ENCODE measurements around the gene WDR74.
"Not testable (repeated sequence)": the region's sequence is repeated elsewhere in the genome, so short reads cannot be mapped to it uniquely, and the experiment has no call there.

Gene WDR74

GRCh38 chr11:62844154-62844553 is 4.8 kb upstream of the WDR74 start:
- no peak for DNase-seq (ENCODE audit: extremely low read depth, insufficient read length)
- TF ChIP-seq CTCF (IDR thresholded peaks at IDR 0.05; ENCODE audit: insufficient read depth, low read length, poor library complexity, severe bottlenecking), result no peak

GRCh38 chr11:62843466-62843865 is 4.1 kb upstream of the WDR74 start:
- no peak for TF ChIP-seq CTCF (IDR thresholded peaks at IDR 0.05; ENCODE audit: insufficient read depth, low read length, poor library complexity, severe bottlenecking)
- Histone ChIP-seq H3K27me3 (replicated peaks; ENCODE audit: control insufficient read depth, insufficient read depth, low read length) (no peaks in the 10 kb centered on the region), H3K4me3 (replicated peaks; ENCODE audit: low read depth, low read length) (no peak overlapping the region), H3K36me3 (ENCODE audit: control insufficient read depth, insufficient read depth, low read length) (no peaks in the 10 kb centered on the region)
- DNase-seq (ENCODE audit: extremely low read depth, insufficient read length), result no peak

More at GRCh38 chr11:62844154-62844553, 4.8 kb upstream of the WDR74 start:
- Histone ChIP-seq H3K4me3 (replicated peaks; ENCODE audit: low read depth, low read length) (no peak overlapping the region), H3K27me3 (replicated peaks; ENCODE audit: control insufficient read depth, insufficient read depth, low read length) (no peaks in the 10 kb centered on the region), H3K36me3 (ENCODE audit: control insufficient read depth, insufficient read depth, low read length) (no peaks in the 10 kb centered on the region)

- H3K27me3 ChIP-seq (replicated peaks; ENCODE audit: control insufficient read depth, insufficient read depth, low read length); H3K4me3 ChIP-seq (replicated peaks; ENCODE audit: low read depth, low read length); DNase-seq (ENCODE audit: extremely low read depth, insufficient read length); H3K36me3 ChIP-seq (ENCODE audit: control insufficient read depth, insufficient read depth, low read length): not testable (repeated sequence)
Observed at GRCh38 chr11:62842891-62843290, 3.5 kb upstream of the WDR74 start.

- H3K4me3 ChIP-seq (replicated peaks; ENCODE audit: low read depth, low read length), result peak overlapping the region; percentile 53
- no peaks in the 10 kb centered on the region for H3K27me3 ChIP-seq (replicated peaks; ENCODE audit: control insufficient read depth, insufficient read depth, low read length)
- TF ChIP-seq CTCF (IDR thresholded peaks at IDR 0.05; ENCODE audit: insufficient read depth, low read length, poor library complexity, severe bottlenecking), result no peak
- peak; percentile 77 for DNase-seq (ENCODE audit: extremely low read depth, insufficient read length)
- H3K36me3 ChIP-seq (ENCODE audit: control insufficient read depth, insufficient read depth, low read length), result no peaks in the 10 kb centered on the region; the same call in none of the 2 replicates
Observed at GRCh38 chr11:62842171-62842741, 2.9 kb upstream of the WDR74 start.

GRCh38 chr11:62841361-62842170 is 2.2 kb upstream of the WDR74 start:
- TF ChIP-seq CTCF (IDR thresholded peaks at IDR 0.05; ENCODE audit: insufficient read depth, low read length, poor library complexity, severe bottlenecking), result no peak
- Histone ChIP-seq H3K27me3 (replicated peaks; ENCODE audit: control insufficient read depth, insufficient read depth, low read length) (no peaks in the 10 kb centered on the region), H3K36me3 (ENCODE audit: control insufficient read depth, insufficient read depth, low read length) (no peaks in the 10 kb centered on the region; the same call in none of the 2 replicates), H3K4me3 (replicated peaks; ENCODE audit: low read depth, low read length) (peak overlapping the region; percentile 53)
- DNase-seq (ENCODE audit: extremely low read depth, insufficient read length), result peak; percentile 86

GRCh38 chr11:62840721-62841360 is 1.5 kb upstream of the WDR74 start:
- H3K4me3 ChIP-seq (replicated peaks; ENCODE audit: low read depth, low read length), result peak overlapping the region; percentile 84
- peak; percentile 91 for DNase-seq (ENCODE audit: extremely low read depth, insufficient read length)
- H3K36me3 ChIP-seq (ENCODE audit: control insufficient read depth, insufficient read depth, low read length); H3K27me3 ChIP-seq (replicated peaks; ENCODE audit: control insufficient read depth, insufficient read depth, low read length): not testable (repeated sequence)
